UCSD-AML1 (cell line): ENCODE data around the gene CSRP1.
"Not testable (repeated sequence)": the region's sequence is repeated elsewhere in the genome, so short reads cannot be mapped to it uniquely, and the experiment has no call there.

ENCODE experiments used
- DNase-seq: peaks from one replicate; lab custom pipeline; 2025; ENCODE audit not compliant: unreplicated experiment; lab: John Stamatoyannopoulos, UW

Gene CSRP1

GRCh38 chr1:201537891-201538611 lies 31.1 kb upstream of the CSRP1 start:
- DNase-seq, result no peak

- DNase-seq, result no peak
Measured at GRCh38 chr1:201537467-201537866, 30.5 kb upstream of the CSRP1 start.

GRCh38 chr1:201537028-201537427 lies 30.1 kb upstream of the CSRP1 start:
- DNase-seq, result no peak

GRCh38 chr1:201536558-201536957 lies 29.6 kb upstream of the CSRP1 start:
- no peak for DNase-seq

GRCh38 chr1:201535919-201536245 lies 29.0 kb upstream of the CSRP1 start:
- DNase-seq, result no peak

GRCh38 chr1:201535046-201535918 lies 28.4 kb upstream of the CSRP1 start:
- DNase-seq, result peak; percentile 47

- DNase-seq, result no peak
Measured at GRCh38 chr1:201533836-201534235, 26.9 kb upstream of the CSRP1 start.

GRCh38 chr1:201531551-201532425 lies 24.9 kb upstream of the CSRP1 start:
- peak; percentile 82 for DNase-seq

- DNase-seq, result peak; percentile 83
Measured at GRCh38 chr1:201530741-201531531, 24.0 kb upstream of the CSRP1 start.

GRCh38 chr1:201528631-201529252 lies 21.8 kb upstream of the CSRP1 start:
- DNase-seq, result no peak

GRCh38 chr1:201527879-201528278 lies 21.0 kb upstream of the CSRP1 start:
- DNase-seq, result no peak

- no peak for DNase-seq
Measured at GRCh38 chr1:201525193-201525778, 18.4 kb upstream of the CSRP1 start.

GRCh38 chr1:201520046-201520575 lies 13.2 kb upstream of the CSRP1 start:
- DNase-seq, result not testable (repeated sequence)

- DNase-seq, result no peak
Measured at GRCh38 chr1:201518071-201518470, 11.1 kb upstream of the CSRP1 start.

GRCh38 chr1:201517631-201518030 lies 10.7 kb upstream of the CSRP1 start:
- DNase-seq, result no peak

- no peak for DNase-seq
Measured at GRCh38 chr1:201516511-201517127, 9.7 kb upstream of the CSRP1 start.

- no peak for DNase-seq
Measured at GRCh38 chr1:201515895-201516294, 9.0 kb upstream of the CSRP1 start.

GRCh38 chr1:201515062-201515750 lies 8.3 kb upstream of the CSRP1 start:
- no peak for DNase-seq

- no peak for DNase-seq
Measured at GRCh38 chr1:201514466-201514865, 7.5 kb upstream of the CSRP1 start.
